Muscle layer of duodenum (tissue), 2 donors: ENCODE data around the gene OR52W1.

Experiments
- H3K27ac ChIP-seq: one replicate; pipeline ENCODE4 v1.7.0; 2013; ENCODE audit warnings: mild to moderate bottlenecking, low read length
- H3K27me3 ChIP-seq: one replicate; pipeline ENCODE4 v1.7.0; 2013; ENCODE audit warnings: low read depth, mild to moderate bottlenecking, control low read depth, low read length
- H3K36me3 ChIP-seq, 2 donors: one replicate each; pipeline ENCODE4 v1.7.0; 2013; ENCODE audit warnings: low read length in 2 of 2, control low read depth in 1 of 2, mild to moderate bottlenecking in 1 of 2; ENCODE audit not compliant: insufficient read depth in 2 of 2, control insufficient read depth in 1 of 2
- H3K4me1 ChIP-seq, 2 donors: one replicate each; pipeline ENCODE4 v1.7.0; 2013; ENCODE audit warnings: low read length in 2 of 2, mild to moderate bottlenecking in 2 of 2, control low read depth in 1 of 2, moderate library complexity in 1 of 2; ENCODE audit not compliant: insufficient read depth in 2 of 2, control insufficient read depth in 1 of 2
- H3K4me3 ChIP-seq, 2 donors: one replicate each; pipeline ENCODE4 v1.7.0; 2013; ENCODE audit warnings: low read length in 2 of 2, low read depth in 1 of 2, mild to moderate bottlenecking in 1 of 2
- H3K9me3 ChIP-seq, 2 donors: one replicate each; pipeline ENCODE4 v1.7.0; 2013; ENCODE audit warnings: low read length in 2 of 2, control low read depth in 1 of 2, mild to moderate bottlenecking in 1 of 2; ENCODE audit not compliant: control insufficient read depth in 1 of 2
- donor health status: healthy.

OR52W1 gene, protein sequence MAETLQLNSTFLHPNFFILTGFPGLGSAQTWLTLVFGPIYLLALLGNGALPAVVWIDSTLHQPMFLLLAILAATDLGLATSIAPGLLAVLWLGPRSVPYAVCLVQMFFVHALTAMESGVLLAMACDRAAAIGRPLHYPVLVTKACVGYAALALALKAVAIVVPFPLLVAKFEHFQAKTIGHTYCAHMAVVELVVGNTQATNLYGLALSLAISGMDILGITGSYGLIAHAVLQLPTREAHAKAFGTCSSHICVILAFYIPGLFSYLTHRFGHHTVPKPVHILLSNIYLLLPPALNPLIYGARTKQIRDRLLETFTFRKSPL

GRCh38 chr11:6199174-6199810 lies at the start of gene OR52W1:
TSS of gene OR52W1 (plus strand) at chr11:6199224. CDS start at chr11:6199224, 0 bp downstream.
- H3K4me3 ChIP-seq = no peak within 1 kb of the TSS
- no peaks in the 10 kb centered on the region for H3K4me1 ChIP-seq
- no peak within 1 kb of the TSS for H3K27ac ChIP-seq
- H3K9me3 ChIP-seq = no peaks in the 10 kb centered on the region
- H3K27me3 ChIP-seq = no peaks in the 10 kb centered on the region
- H3K36me3 ChIP-seq = no peaks in the 10 kb centered on the region

DNA sequence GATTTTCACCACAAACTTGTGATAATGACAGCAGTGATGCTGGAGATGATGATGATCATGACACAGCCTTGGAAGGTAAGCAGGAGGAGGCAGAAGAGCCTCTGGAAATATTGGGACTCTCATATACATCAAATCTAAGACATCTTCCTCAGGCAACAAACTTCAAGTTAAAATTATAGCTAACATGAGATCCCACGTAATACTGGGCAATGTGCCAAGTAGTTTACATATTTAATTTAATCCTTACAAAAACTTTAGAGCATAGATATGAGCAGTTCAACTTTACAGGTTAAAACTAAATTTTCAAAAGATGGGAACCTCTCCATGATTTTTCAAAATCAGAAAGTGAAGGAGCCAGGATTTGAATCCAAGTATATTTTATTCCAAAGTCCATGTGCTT lies 47.9 kb upstream of the OR52W1 start:
- H3K36me3 ChIP-seq = no peaks in the 10 kb centered on the region
- no peaks in the 10 kb centered on the region for H3K27me3 ChIP-seq
- H3K27ac ChIP-seq = no peak overlapping the region
- no peaks in the 10 kb centered on the region for H3K9me3 ChIP-seq
- no peak overlapping the region for H3K4me3 ChIP-seq
- no peaks in the 10 kb centered on the region for H3K4me1 ChIP-seq

- Histone ChIP-seq H3K4me1 (no peaks in the 10 kb centered on the region), H3K4me3 (no peak overlapping the region), H3K9me3 (no peaks in the 10 kb centered on the region), H3K27ac (no peak overlapping the region), H3K36me3 (no peaks in the 10 kb centered on the region), H3K27me3 (no peaks in the 10 kb centered on the region)
These were observed 46.9 kb upstream of the OR52W1 start for GRCh38 chr11:6152126-6152525.

DNA sequence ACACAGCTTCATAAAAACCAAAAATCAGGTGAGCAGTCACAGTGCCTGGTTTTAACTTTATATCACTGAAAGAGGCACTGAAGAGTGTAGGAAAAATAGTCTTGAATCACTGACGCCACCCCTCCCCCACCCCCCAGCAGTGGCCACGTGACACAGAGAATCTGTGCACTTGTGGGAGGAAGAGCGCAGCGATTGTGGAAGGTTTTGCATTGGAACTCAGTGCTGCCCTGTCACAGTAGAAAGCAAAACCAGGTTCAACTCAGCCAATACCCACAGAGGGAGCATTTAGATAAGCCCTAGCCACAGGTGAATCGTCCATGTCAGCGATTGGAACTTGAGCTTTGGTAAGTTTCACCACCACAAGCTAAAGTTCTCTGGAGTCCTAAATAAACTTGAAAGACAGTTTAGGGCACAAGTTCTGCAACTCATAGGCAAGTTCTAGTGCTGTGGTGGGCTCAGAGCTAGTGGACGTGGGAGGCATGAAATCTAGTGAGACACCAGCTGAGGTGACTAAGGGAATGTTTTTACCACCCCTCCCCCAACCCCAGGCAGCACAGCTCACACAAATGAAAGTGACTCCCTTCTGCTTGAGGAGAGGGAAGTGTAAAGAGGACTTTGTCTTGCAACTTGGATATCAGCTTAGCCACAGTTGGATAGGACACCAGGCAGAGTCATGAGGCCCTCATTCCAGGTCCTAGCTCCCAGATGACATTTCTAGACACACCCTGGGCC lies 42.2 kb upstream of the OR52W1 start:
- no peaks in the 10 kb centered on the region for H3K36me3 ChIP-seq
- H3K4me1 ChIP-seq = no peaks in the 10 kb centered on the region
- H3K27ac ChIP-seq = no peak overlapping the region
- no peaks in the 10 kb centered on the region for H3K27me3 ChIP-seq
- no peaks in the 10 kb centered on the region for H3K9me3 ChIP-seq
- H3K4me3 ChIP-seq = no peak overlapping the region

GRCh38 chr11:6170226-6170625 lies 28.8 kb upstream of the OR52W1 start, which contains the start of gene OR52B2:
TSS of gene OR52B2 (minus strand) at chr11:6170326. CDS start at chr11:6170326, 0 bp downstream.
- no peaks in the 10 kb centered on the region for H3K9me3 ChIP-seq
- no peaks in the 10 kb centered on the region for H3K27me3 ChIP-seq
- no peaks in the 10 kb centered on the region for H3K36me3 ChIP-seq
- no peak within 1 kb of the TSS for H3K4me3 ChIP-seq
- H3K4me1 ChIP-seq = no peaks in the 10 kb centered on the region
- no peak within 1 kb of the TSS for H3K27ac ChIP-seq

GRCh38 chr11:6175440-6175839 lies 23.6 kb upstream of the OR52W1 start:
- Histone ChIP-seq H3K4me3 (no peak overlapping the region), H3K9me3 (no peaks in the 10 kb centered on the region), H3K27me3 (no peaks in the 10 kb centered on the region), H3K36me3 (no peaks in the 10 kb centered on the region), H3K27ac (no peak overlapping the region), H3K4me1 (no peaks in the 10 kb centered on the region)

DNA sequence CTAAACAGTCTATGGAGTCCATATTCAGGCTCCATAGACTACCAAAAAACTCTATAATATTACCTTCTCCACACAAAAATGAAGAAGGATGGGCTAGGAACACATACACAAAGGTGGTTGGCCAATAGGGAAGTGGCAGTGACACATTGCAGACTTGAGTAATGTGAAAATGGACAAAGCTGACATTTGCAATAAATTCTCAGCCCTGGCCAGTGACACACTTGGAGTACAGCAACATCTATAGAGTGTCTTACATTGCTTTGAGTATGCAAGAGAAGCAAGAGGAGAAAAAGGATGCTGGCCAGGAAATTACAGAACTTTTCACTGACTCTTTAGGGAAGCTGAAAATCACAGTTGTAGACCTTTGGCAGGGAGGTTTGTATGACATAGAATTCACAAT lies 7.3 kb upstream of the OR52W1 start:
- Histone ChIP-seq H3K27me3 (no peaks in the 10 kb centered on the region), H3K36me3 (no peaks in the 10 kb centered on the region), H3K27ac (no peak overlapping the region), H3K4me1 (no peaks in the 10 kb centered on the region), H3K9me3 (no peaks in the 10 kb centered on the region), H3K4me3 (no peak overlapping the region)

- H3K27me3 ChIP-seq = no peaks in the 10 kb centered on the region
- H3K4me1 ChIP-seq = no peaks in the 10 kb centered on the region
- no peaks in the 10 kb centered on the region for H3K36me3 ChIP-seq
- H3K27ac ChIP-seq = no peak overlapping the region
- no peak overlapping the region for H3K4me3 ChIP-seq
- H3K9me3 ChIP-seq = no peaks in the 10 kb centered on the region
These were observed 4.9 kb upstream of the OR52W1 start for GRCh38 chr11:6194065-6194581.

- no peaks in the 10 kb centered on the region for H3K27me3 ChIP-seq
These were observed 2.6 kb upstream of the OR52W1 start for GRCh38 chr11:6196396-6196795.

GRCh38 chr11:6197466-6198200 lies 1.4 kb upstream of the OR52W1 start:
- H3K4me3 ChIP-seq = no peak overlapping the region
- no peaks in the 10 kb centered on the region for H3K27me3 ChIP-seq
- no peaks in the 10 kb centered on the region for H3K9me3 ChIP-seq
- no peaks in the 10 kb centered on the region for H3K36me3 ChIP-seq
- no peaks in the 10 kb centered on the region for H3K4me1 ChIP-seq
- H3K27ac ChIP-seq = no peak overlapping the region

More at GRCh38 chr11:6196396-6196795, 2.6 kb upstream of the OR52W1 start:
- no peaks in the 10 kb centered on the region for H3K4me1 ChIP-seq
- no peak overlapping the region for H3K27ac ChIP-seq
- no peaks in the 10 kb centered on the region for H3K9me3 ChIP-seq
- H3K36me3 ChIP-seq = no peaks in the 10 kb centered on the region
- no peak overlapping the region for H3K4me3 ChIP-seq

DNA sequence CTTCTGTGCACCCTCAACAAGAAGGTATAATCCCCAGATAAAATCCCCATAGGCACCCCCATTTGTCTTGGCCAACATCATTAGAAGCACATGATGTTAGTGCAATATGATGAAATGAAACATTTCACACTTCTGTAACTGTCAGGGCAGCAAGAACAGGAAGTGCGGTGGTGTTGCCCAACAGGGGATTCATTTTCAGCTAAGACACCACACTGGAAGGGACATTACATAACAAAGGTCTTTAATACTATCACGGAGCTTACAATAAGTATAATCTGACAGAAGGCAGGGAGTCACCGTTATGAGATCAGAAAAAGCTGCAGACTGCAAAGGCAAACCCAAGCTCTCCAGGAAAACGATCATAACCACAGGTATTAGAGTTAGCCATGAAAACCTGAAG lies 2.0 kb downstream of the OR52W1 start:
- Histone ChIP-seq H3K9me3 (no peaks in the 10 kb centered on the region), H3K36me3 (peaks cover 0 to 6% of the 10 kb centered on the region in 2 donors), H3K27me3 (no peaks in the 10 kb centered on the region), H3K27ac (no peak overlapping the region), H3K4me1 (no peaks in the 10 kb centered on the region), H3K4me3 (no peak overlapping the region)
